ENCODE data around the gene RHAG.
"Not testable (repeated sequence)": the region's sequence is repeated elsewhere in the genome, so short reads cannot be mapped to it uniquely, and the experiment has no call there.

- not testable (repeated sequence) for TF ChIP-seq POLR2A, CTCF, POLR2AphosphoS5, EP300 (IDR thresholded peaks at IDR 0.05)
These were observed 27.4 kb upstream of the RHAG start for GRCh38 chr6:49664054-49664453.

All from sigmoid colon (tissue), 4 donors.